ENCODE data around the gene TNFRSF17.
A peak's percentile ranks its signal among the peaks of the same experiment; 100 is the strongest.
"Not testable (repeated sequence)": the region's sequence is repeated elsewhere in the genome, so short reads cannot be mapped to it uniquely, and the experiment has no call there.

The TNFRSF17 gene

GRCh38 chr16:11964761-11965551, at the start of gene TNFRSF17:
Gene TNFRSF17 (plus strand): TSS chr16:11965210. CDS start chr16:11965325, 115 bp downstream.
- DNase-seq (ENCODE audit: low read depth, low spot score) = no peak

DNA sequence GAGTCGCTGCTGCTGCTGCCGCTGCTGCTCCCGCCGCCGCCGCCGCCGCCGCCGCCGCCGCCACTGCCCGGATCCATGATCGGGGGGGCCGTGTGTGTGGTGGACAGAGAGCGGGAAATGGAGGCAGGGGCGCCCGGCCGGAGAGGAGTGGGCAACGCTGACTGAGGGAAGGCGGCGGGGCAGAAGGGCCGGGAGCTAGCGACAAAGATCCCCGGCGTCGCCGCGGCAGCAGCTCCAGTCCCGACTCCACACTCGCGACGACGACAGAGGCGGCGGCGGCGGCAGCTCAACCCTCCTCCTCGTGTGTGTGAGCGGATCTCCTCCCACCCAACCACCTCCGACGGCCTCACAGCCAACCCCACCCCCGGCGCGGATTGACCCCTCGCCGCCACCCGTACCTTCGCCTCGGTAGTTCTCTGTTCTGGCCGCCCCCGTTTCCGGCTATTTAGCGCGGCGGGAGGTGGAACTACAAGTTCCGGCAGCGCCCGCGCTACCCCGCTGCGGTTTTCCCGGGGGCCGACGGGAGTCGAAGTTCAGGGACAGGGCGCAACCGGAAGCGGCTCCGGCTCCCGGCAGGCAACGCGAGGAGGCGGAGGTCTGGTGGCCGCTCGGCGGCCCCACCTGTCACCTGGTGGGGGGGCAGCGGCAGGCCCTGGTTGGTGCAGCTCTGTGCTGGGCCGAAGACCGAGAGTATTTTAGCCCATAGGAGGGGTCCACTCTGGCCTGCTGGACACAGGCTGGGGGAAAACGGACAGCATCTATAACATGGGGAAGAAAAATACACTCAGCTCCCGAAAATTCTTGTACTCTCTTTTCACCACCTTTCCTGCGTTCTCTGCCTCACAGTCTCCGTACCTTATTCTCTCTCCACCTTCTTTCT, 49.1 kb upstream of the TNFRSF17 start, which contains the start of gene GSPT1:
Gene GSPT1, minus strand, starts transcription at position 313 of the 880 bp plus-strand sequence. Its CDS starts 236 bp downstream, at position 77.
- DNase-seq (ENCODE audit: low read depth, low spot score) = peak; percentile 99

DNA sequence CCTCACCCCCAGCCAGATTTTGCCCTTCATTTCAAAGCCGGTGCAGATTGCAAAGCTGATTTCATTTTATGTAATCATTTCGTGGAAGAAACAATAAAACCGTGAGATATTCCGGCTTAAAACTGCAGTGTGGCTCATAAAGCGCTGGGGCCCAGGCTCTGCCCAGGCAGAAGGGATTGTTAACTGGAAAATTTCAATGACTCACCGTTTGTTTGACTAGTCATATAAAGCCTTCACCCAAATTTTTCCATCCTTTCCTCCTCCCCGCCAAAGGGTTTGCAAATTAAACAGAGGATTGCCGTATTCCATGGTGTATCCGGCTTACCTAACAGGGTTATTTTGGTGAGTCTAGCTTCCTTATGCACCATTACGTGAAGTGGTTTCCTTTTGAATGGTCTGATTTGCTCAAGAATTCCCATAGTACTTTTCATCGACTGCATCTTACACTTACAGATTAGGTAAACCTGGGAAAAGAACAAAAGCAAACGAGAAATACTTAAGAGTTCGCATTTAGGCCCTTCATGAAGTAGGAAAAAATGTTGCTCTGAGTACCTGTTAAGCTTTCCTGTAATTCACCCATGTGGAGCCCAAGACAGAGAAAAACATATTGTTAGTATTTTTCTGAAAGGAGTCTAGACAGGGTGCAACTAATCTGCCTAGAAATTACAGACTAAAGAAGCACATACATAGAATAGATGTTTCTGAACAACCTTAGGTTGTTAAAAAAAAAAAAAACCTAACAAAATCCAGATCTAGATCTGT, 48.3 kb upstream of the TNFRSF17 start:
- DNase-seq (ENCODE audit: low read depth, low spot score) = no peak

- not testable (repeated sequence) for DNase-seq (ENCODE audit: low read depth, low spot score)
Measured at GRCh38 chr16:11924046-11924445, 41.0 kb upstream of the TNFRSF17 start.

DNA sequence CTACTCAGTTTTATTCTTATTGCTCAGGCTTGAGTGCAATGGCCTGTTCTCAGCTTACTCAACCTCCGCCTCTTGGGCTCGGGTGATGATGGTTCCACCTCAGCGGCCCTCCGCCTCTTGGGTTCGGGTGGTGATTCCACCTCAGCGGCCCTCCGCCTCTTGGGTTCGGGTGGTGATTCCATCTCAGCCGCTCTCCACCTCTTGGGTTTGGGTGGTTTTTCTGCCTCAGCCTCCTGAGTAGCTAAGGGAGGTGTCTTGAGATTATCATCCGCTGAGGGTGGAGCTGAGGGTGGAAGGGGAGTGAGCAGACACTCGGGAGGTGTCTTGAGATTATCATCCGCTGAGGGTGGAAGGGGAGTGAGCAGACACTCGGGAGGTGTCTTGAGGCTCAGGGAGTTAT, 37.7 kb upstream of the TNFRSF17 start:
- not testable (repeated sequence) for DNase-seq (ENCODE audit: low read depth, low spot score)

- not testable (repeated sequence) for DNase-seq (ENCODE audit: low read depth, low spot score)
Measured at GRCh38 chr16:11941945-11942344, 23.1 kb upstream of the TNFRSF17 start, which contains the start of gene NPIPB2. Gene NPIPB2 (minus strand): TSS chr16:11942045. CDS start chr16:11942045, 0 bp downstream.

- no peak for DNase-seq (ENCODE audit: low read depth, low spot score)
Measured at GRCh38 chr16:11946433-11946832, 18.6 kb upstream of the TNFRSF17 start.

- no peak for DNase-seq (ENCODE audit: low read depth, low spot score)
Measured at GRCh38 chr16:11948819-11949218, 16.2 kb upstream of the TNFRSF17 start.

DNA sequence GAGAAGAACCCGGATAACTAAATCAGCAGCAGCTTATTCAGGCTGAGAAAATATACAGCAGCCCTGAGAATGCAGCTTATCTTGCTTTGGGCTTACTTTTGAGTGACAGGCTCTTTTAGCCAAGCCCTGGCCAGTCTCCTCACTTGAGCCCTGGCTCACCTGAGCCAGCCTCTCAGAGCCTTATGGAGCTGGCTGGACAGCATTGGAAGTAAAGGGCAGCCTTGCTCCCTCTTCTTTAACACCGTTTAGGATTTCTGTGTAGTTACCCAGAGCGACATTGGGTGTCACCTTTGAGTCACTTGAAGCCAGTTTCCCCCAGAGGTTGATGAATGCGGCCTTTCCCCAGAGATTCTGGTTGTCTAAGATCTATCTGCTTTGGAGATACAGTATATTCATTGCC, 15.5 kb upstream of the TNFRSF17 start:
- DNase-seq (ENCODE audit: low read depth, low spot score) = no peak

DNA sequence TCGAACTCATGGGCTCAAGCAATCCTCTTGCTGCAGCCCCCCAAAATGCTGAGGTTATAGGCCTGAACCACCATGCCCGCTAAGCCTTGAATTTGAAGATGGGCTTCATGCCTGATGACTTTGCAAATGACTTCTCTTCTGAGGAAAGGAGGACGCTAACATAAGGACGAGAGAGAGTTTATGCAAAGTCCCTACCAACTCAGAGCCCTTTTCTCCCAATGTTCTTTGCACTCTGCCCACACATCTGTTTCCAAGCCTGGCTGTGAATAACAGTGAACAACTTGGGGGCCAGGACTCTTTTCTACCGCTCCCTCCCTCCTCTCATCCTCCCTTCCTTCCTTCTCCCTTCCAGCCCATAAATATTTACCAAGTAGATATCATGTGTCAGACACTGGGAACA, 14.6 kb upstream of the TNFRSF17 start:
- DNase-seq (ENCODE audit: low read depth, low spot score) = no peak

DNA sequence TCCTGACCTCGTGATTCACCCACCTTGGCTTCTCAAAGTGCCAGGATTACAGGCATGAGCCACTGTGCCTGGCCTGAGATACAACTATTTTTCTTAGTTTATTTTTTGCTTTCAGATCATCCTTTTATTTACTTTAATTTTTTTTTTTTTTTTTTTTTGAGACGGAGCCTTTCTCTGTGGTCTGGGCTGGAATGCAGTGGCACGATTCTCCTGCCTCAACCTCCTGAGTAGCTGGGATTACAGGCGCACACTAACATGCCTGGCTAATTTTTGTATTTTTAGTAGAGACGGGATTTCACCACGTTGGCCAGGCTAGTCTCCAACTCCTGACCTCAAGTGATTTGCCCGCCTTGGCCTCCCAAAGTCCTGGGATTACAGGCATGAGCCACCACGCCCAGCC, 11.4 kb upstream of the TNFRSF17 start:
- not testable (repeated sequence) for DNase-seq (ENCODE audit: low read depth, low spot score)

DNA sequence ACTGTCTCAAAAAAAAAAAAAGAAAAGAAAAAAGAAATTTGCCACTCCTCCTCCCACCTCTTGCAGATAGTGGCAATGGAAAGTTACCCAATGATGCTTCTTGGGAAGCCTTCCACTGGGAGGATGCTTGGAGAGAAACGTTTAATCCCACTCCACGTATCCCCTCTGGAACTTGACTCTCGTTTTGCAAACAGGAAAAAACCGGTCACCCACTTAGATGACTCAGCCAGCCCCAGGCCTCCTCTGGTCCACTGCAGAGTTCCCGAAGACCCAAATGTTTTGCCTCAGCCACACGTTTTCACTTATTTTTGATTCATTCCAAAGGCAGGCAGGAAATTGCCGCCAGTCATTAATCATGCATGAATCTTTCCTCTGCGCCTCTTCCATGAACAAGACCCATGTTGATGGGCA, 9.3 kb upstream of the TNFRSF17 start:
- DNase-seq (ENCODE audit: low read depth, low spot score) = no peak

DNA sequence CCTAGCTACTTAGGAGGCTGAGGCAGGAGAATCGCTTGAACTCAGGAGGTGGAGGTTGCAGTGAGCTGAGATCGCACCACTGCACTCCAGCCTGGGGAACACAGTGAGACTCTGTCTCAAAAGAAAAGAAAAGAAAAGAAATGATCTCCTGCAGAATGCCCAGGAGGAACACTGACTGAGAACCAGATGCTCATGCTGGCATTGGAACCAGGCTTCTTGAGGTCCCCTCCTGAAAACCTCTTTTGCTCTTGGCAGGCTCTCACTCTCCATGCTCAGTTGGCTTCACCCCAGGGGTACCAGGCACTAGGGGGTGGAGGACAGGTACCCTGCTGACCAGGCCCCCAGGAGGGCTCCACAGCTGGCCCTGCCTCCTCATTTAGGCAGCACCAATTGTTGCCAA, 8.5 kb upstream of the TNFRSF17 start:
- no peak for DNase-seq (ENCODE audit: low read depth, low spot score)

GRCh38 chr16:11957591-11958395, 7.2 kb upstream of the TNFRSF17 start:
- no peak for DNase-seq (ENCODE audit: low read depth, low spot score)

- DNase-seq (ENCODE audit: low read depth, low spot score) = not testable (repeated sequence)
Measured at GRCh38 chr16:11962457-11962856, 2.6 kb upstream of the TNFRSF17 start.

DNA sequence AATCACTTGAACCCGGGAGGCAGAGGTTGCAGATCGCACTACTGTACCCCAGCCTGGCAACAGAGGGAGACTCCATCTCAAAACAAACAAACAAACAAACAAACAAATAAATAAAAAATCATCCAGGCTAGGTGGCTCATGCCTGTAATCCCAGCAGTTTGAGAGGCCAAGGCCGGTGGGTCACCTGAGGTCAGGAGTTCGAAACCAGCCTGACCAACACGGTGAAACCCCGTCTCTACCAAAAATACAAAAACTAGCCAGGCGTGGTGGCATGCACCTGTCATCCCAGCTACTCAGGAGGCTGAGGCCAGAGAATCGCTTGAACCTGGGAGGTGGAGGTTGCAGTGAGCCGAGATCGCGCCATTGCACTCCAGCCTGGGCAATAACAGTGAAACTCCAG, 2.0 kb upstream of the TNFRSF17 start:
- not testable (repeated sequence) for DNase-seq (ENCODE audit: low read depth, low spot score)

DNA sequence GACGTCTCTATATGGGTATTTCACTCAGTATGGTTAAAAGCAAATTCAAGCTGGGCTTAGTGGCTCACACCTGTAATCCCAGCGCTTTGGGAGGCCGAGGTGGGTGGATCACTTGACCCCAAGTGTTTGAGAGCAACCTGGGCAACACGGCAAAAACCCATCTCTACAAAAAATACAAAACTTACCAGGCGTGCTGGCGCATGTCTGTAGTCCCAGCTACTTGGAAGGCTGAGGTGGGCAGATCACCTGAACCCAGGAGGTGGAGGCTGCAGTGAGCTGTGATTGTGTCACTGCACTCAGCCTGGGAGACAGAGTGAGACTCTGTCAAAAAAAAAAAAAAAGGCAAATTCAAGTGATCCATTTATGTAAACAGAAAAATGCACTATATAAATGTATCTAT, 1.3 kb upstream of the TNFRSF17 start:
- no peak for DNase-seq (ENCODE audit: low read depth, low spot score)

DNA sequence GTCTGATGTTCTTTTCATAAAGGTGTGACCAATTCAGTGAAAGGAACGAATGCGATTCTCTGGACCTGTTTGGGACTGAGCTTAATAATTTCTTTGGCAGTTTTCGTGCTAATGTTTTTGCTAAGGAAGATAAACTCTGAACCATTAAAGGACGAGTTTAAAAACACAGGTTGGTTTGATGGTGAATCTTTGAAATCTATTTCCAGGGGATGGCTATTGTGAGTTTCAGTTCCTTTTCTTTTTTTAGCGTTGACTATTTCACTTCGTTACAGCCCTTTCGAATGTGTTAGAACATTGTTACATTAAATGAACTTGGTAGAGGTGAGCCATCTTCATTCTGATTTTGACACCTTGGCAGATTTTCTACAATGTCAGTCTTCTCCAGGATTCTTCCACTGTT, 1.2 kb downstream of the TNFRSF17 start:
- DNase-seq (ENCODE audit: low read depth, low spot score) = no peak

- no peak for DNase-seq (ENCODE audit: low read depth, low spot score)
Measured at GRCh38 chr16:11967195-11967911, 2.3 kb downstream of the TNFRSF17 start.

DNA sequence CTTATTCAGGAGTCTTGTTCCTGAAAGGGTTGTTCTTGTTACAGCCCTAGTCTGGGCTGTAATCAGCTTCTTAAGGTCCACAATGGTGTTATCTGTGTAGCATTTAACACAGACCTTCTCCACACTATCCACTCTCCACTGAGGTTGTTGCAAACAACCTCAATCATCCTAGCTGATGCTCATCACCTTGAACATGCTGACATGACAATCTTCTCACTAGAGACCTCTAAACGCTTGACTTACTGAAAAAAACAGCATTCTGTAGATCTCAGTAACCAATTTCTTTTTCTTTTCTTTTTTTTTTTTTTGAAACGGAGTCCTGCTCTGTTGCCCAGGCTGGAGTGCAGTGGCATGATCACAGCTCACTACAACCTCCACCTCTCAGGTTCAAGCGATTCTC, 3.6 kb downstream of the TNFRSF17 start:
- DNase-seq (ENCODE audit: low read depth, low spot score) = no peak
